Fibroblast of lung (primary cell): Measurements from ENCODE around the gene PACSIN2.

Experiments used
- CTCF ChIP-seq, 2 donors: IDR thresholded peaks in 1 of 2; conservative IDR thresholded peaks in 1 of 2; 1 replicate in 1 of 2; 2 replicates in 1 of 2; pipeline ENCODE4 v1.5.1; 2011 to 2012; ENCODE audit warnings: low read length in 2 of 2, control low read depth in 1 of 2, inconsistent platforms in 1 of 2, low read depth in 1 of 2, mild to moderate bottlenecking in 1 of 2
- EZH2 ChIP-seq: IDR thresholded peaks from 2 replicates; pipeline ENCODE4 v1.5.1; 2012; ENCODE audit warnings: low read length, control low read depth, mild to moderate bottlenecking; ENCODE audit errors: missing control alignments

- no peak for TF ChIP-seq CTCF (conservative IDR thresholded peaks at IDR 0.05 in 1 of 2, IDR thresholded peaks at IDR 0.05 in 1 of 2; ENCODE audit: low read depth in 1 of 2, low read length in 2 of 2)
- TF ChIP-seq EZH2, result no peak
These were observed 52.4 kb downstream of the PACSIN2 start for GRCh38 chr22:42962295-42963230.
